ENCODE results near the gene ADSL. TPM values are rescaled to one million over a fixed set of nuclear protein-coding genes. Genes with fewer than 3 reads are reported as not detected.

The ADSL gene
- total and polyA plus RNA-seq, 2 of the 4 experiments (the other 2 are of a cell fraction), result 93.6 to 229 TPM

DNA sequence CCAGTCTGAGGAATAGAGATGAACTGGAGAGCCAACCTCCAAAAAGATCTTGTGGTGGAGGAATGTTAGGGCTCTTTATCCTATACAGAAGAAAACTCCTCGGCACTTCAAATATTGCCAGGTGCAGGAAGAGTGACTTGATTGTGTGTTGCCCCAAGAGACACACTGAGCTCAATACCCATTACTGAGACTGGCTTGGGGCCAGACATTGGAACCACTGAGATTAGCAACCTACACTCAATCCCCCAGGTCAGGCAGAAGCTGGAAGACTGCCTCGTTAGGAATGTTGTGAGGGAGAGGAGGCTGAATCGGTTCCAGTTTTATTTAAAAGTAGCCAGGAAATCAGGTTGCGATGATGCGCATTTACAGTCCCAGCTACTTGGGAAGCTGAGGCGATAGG, 21.7 kb downstream of the ADSL start:
- H2BK120ac ChIP-seq (ENCODE audit: low read depth, low read length), result no peak overlapping the region

More for the DNA sequence above, 21.7 kb downstream of the ADSL start:
- in situ Hi-C loops (cut with MboI; ENCODE audit: low sequenced_read_pairs) (no loop called here), dilution Hi-C loops (cut with HindIII; ENCODE audit: low sequenced_read_pairs, unreplicated experiment) (no loop called here), intact Hi-C loops (cut with micrococcal nuclease) (no loop called here)
- Histone ChIP-seq H2BK15ac (ENCODE audit: low read depth, low read length) (no peak overlapping the region), H3K4me2 (ENCODE audit: low read depth, low read length) (no peak overlapping the region), H3K79me1 (ENCODE audit: low read depth in 1 of 2, low read length in 2 of 2) (peaks cover 11 to 26% of the 10 kb centered on the region in 2 experiments), H4K8ac (ENCODE audit: low read depth in 2 of 2, low read length in 2 of 2) (no peak overlapping the region), H3K27ac (ENCODE audit: insufficient read depth, low read length) (no peak overlapping the region), H3K56ac (ENCODE audit: extremely low read depth, insufficient read depth, low read length) (no peak overlapping the region), H3K9me3 (ENCODE audit: control insufficient read depth, insufficient read depth, low read length) (no peaks in the 10 kb centered on the region), H4K5ac (ENCODE audit: low read depth, low read length) (no peak overlapping the region), H3K36me3 (ENCODE audit: control insufficient read depth, insufficient read depth, low read length) (peaks cover 33% of the 10 kb centered on the region), H3K4ac (ENCODE audit: low read depth, low read length) (no peak overlapping the region), H3K27me3 (ENCODE audit: control insufficient read depth, insufficient read depth, low read length) (no peaks in the 10 kb centered on the region), H2BK5ac (ENCODE audit: low read depth, low read length, poor library complexity, severe bottlenecking) (no peak overlapping the region), H2AFZ (replicated peaks; ENCODE audit: low read length, poor library complexity) (no peak overlapping the region), H3K14ac (replicated peaks; ENCODE audit: low read depth, low read length) (no peak overlapping the region), H3K4me3 (ENCODE audit: insufficient read depth, low read depth, low read length) (no peak overlapping the region), H3K18ac (ENCODE audit: low read depth, low read length) (no peak overlapping the region), H2AK9ac (replicated peaks; ENCODE audit: low read depth, low read length, poor library complexity) (no peak overlapping the region), H2BK20ac (ENCODE audit: low read depth, low read length) (no peak overlapping the region), H2AK5ac (ENCODE audit: low read depth, low read length) (no peak overlapping the region), H3K23ac (ENCODE audit: low read depth, low read length) (no peak overlapping the region), H3K4me1 (ENCODE audit: control insufficient read depth, insufficient read depth, low read length) (no peaks in the 10 kb centered on the region), H3K9me1 (ENCODE audit: insufficient read depth, low read length) (peaks cover 11% of the 10 kb centered on the region), H3K9ac (ENCODE audit: low read depth, low read length) (no peak overlapping the region), H4K91ac (ENCODE audit: insufficient read depth, low read depth, low read length) (no peak overlapping the region), H4K20me1 (ENCODE audit: insufficient read depth, low read length) (peaks cover 3% of the 10 kb centered on the region; the same call in 1 of the 2 replicates)
- TF ChIP-seq NFE2L2 (IDR thresholded peaks at IDR 0.05; ENCODE audit: low read depth, low read length) (no peak), CTCF (conservative IDR thresholded peaks at IDR 0.05; ENCODE audit: low read depth, low read length) (no peak), POLR2A (IDR thresholded peaks at IDR 0.05; ENCODE audit: low read depth, low read length) (no peak), FOS (IDR thresholded peaks at IDR 0.05; ENCODE audit: low read depth, low read length) (no peak), BHLHE40 (IDR thresholded peaks at IDR 0.05; ENCODE audit: low read depth, low read length) (no peak), MAZ (IDR thresholded peaks at IDR 0.05; ENCODE audit: borderline replicate concordance, low read depth, low read length) (no peak), USF2 (IDR thresholded peaks at IDR 0.05; ENCODE audit: low read depth, low read length) (no peak), ELK1 (IDR thresholded peaks at IDR 0.05; ENCODE audit: borderline replicate concordance, low read depth, low read length) (no peak), MXI1 (IDR thresholded peaks at IDR 0.05; ENCODE audit: borderline replicate concordance, low read depth, low read length) (no peak), CEBPB (IDR thresholded peaks at IDR 0.05; ENCODE audit: low read depth, low read length) (no peak), RFX5 (IDR thresholded peaks at IDR 0.05; ENCODE audit: low read depth, low read length) (no peak), RAD21 (IDR thresholded peaks at IDR 0.05; ENCODE audit: low read length) (no peak), MAFK (IDR thresholded peaks at IDR 0.05; ENCODE audit: low read depth, low read length) (no peak), RCOR1 (IDR thresholded peaks at IDR 0.05; ENCODE audit: insufficient replicate concordance, low read length) (no peak)
- POLR2A ChIA-PET (ENCODE audit: unreplicated experiment), result no interaction called here
- ATAC-seq (ENCODE audit: low read depth), result no peak
- WGBS, 2 experiments (ENCODE audit: extremely low coverage in 2 of 2, insufficient read length in 1 of 2), result 100% methylated on average over 4 of the region's 6 CpGs; no CpG with 5 or more reads in 1 of the 2 experiments
- BruUV-seq (replicated peaks), result no TSS peak
- CTCF ChIA-PET, result no interaction called here
- DNase-seq, result no peak
